H9 (cell line): Measurements from ENCODE around the gene USP6NL. TPM values are rescaled to one million over a fixed set of nuclear protein-coding genes. Genes with fewer than 3 reads are reported as not detected.

Experiments used
- DNase-seq: peaks from one replicate; pipeline ENCODE4 v3.0.0-alpha.2; 2017
- H2AFZ ChIP-seq: one replicate; pipeline ENCODE4 v1.6.1; 2013; ENCODE audit warnings: mild to moderate bottlenecking, low read length, control low read depth, moderate library complexity
- H2AK5ac ChIP-seq: 2 replicates; pipeline ENCODE4 v1.6.1; 2013; ENCODE audit warnings: low read length, control low read depth, mixed read lengths; ENCODE audit not compliant: insufficient read length
- H2BK120ac ChIP-seq: one replicate; pipeline ENCODE4 v1.6.1; 2013; ENCODE audit warnings: low read depth, mild to moderate bottlenecking, low read length, control low read depth, inconsistent platforms; ENCODE audit not compliant: poor library complexity, severe bottlenecking
- H2BK12ac ChIP-seq: 2 replicates; pipeline ENCODE4 v1.6.1; 2013; ENCODE audit warnings: low read length, control low read depth, mixed read lengths, low read depth; ENCODE audit not compliant: insufficient read length
- H2BK15ac ChIP-seq: 2 replicates; pipeline ENCODE4 v1.6.1; 2013; ENCODE audit warnings: low read depth, low read length, control low read depth
- H2BK20ac ChIP-seq: one replicate; pipeline ENCODE4 v1.6.1; 2013; ENCODE audit warnings: low read depth, mild to moderate bottlenecking, low read length, control low read depth, inconsistent platforms; ENCODE audit not compliant: poor library complexity, severe bottlenecking
- H2BK5ac ChIP-seq: 2 replicates; pipeline ENCODE4 v1.6.1; 2013; ENCODE audit warnings: low read length, control low read depth, mixed read lengths; ENCODE audit not compliant: insufficient read length
- H3K14ac ChIP-seq: 2 replicates; pipeline ENCODE4 v1.6.1; 2013; ENCODE audit warnings: low read length, control low read depth; ENCODE audit not compliant: insufficient read depth
- H3K18ac ChIP-seq: 2 replicates; pipeline ENCODE4 v1.6.1; 2013; ENCODE audit warnings: low read depth, mild to moderate bottlenecking, mixed read lengths, low read length, control low read depth; ENCODE audit not compliant: insufficient read length
- H3K23ac ChIP-seq: 2 replicates; pipeline ENCODE4 v1.6.1; 2013; ENCODE audit warnings: low read length, control low read depth, mixed read lengths, low read depth; ENCODE audit not compliant: insufficient read length
- H3K23me2 ChIP-seq: 2 replicates; pipeline ENCODE4 v1.6.1; 2013; ENCODE audit warnings: low read depth, mild to moderate bottlenecking, mixed read lengths, low read length, control low read depth; ENCODE audit not compliant: insufficient read length, poor library complexity, severe bottlenecking
- H3K27ac ChIP-seq: 2 replicates; pipeline ENCODE4 v1.5.1; 2013; ENCODE audit warnings: low read length, control low read depth, mixed read lengths, low read depth; ENCODE audit not compliant: insufficient read length
- H3K27me3 ChIP-seq: 2 replicates; pipeline ENCODE4 v1.6.1; 2013; ENCODE audit warnings: low read length, control low read depth, inconsistent platforms; ENCODE audit not compliant: insufficient read depth
- H3K4ac ChIP-seq: 2 replicates; pipeline ENCODE4 v1.6.1; 2013; ENCODE audit warnings: low read depth, mild to moderate bottlenecking, control low read depth, inconsistent platforms, low read length, moderate library complexity
- H3K4me1 ChIP-seq: 2 replicates; pipeline ENCODE4 v1.6.1; 2013; ENCODE audit warnings: low read length, control low read depth, inconsistent platforms; ENCODE audit not compliant: insufficient read depth
- H3K4me2 ChIP-seq: 2 replicates; pipeline ENCODE4 v1.6.1; 2013; ENCODE audit warnings: low read length, control low read depth, mixed read lengths; ENCODE audit not compliant: insufficient read length, insufficient read depth
- H3K56ac ChIP-seq: 2 replicates; pipeline ENCODE4 v1.6.1; 2013; ENCODE audit warnings: low read depth, mild to moderate bottlenecking, mixed read lengths, low read length, control low read depth; ENCODE audit not compliant: insufficient read length
- H3K79me1 ChIP-seq: 2 replicates; pipeline ENCODE4 v1.6.1; 2013; ENCODE audit warnings: low read depth, mild to moderate bottlenecking, moderate library complexity, low read length, control low read depth, inconsistent platforms; ENCODE audit not compliant: insufficient read depth, poor library complexity, severe bottlenecking
- H3K79me2 ChIP-seq: 2 replicates; pipeline ENCODE4 v1.6.1; 2013; ENCODE audit warnings: low read length, control low read depth, inconsistent platforms; ENCODE audit not compliant: insufficient read depth
- H3K9ac ChIP-seq: 2 replicates; pipeline ENCODE4 v1.6.1; 2013; ENCODE audit warnings: low read length, control low read depth, mixed read lengths; ENCODE audit not compliant: insufficient read length; ENCODE audit errors: extremely low read depth
- H3K9me3 ChIP-seq: one replicate; pipeline ENCODE4 v1.6.1; 2013; ENCODE audit warnings: low read depth, low read length, inconsistent platforms; ENCODE audit not compliant: control insufficient read depth
- H3T11ph ChIP-seq: one replicate; pipeline ENCODE4 v1.6.1; 2013; ENCODE audit warnings: mild to moderate bottlenecking, low read length, control low read depth, inconsistent platforms
- H4K20me1 ChIP-seq: one replicate; pipeline ENCODE4 v1.6.1; 2013; ENCODE audit not compliant: control insufficient read depth, insufficient read length, insufficient read depth
- H4K5ac ChIP-seq: 2 replicates; pipeline ENCODE4 v1.6.1; 2013; ENCODE audit warnings: low read depth, mild to moderate bottlenecking, mixed read lengths, low read length, control low read depth; ENCODE audit not compliant: insufficient read length
- H4K8ac ChIP-seq: replicated peaks from 2 replicates; pipeline ENCODE4 v1.6.1; 2013; ENCODE audit warnings: low read length, control low read depth, mixed read lengths, low read depth; ENCODE audit not compliant: insufficient read length
- H4K91ac ChIP-seq: 2 replicates; pipeline ENCODE4 v1.6.1; 2013; ENCODE audit warnings: low read depth, mild to moderate bottlenecking, moderate library complexity, mixed read lengths, low read length, control low read depth; ENCODE audit not compliant: insufficient read length
- H3K27ac Mint-ChIP-seq, 3 experiments: 2 replicates in 2 of 3; 3 replicates in 1 of 3; pipeline ENCODE4 v1.8.0; 2020 to 2021; ENCODE audit warnings: mixed read lengths in 3 of 3, mild to moderate bottlenecking in 1 of 3, moderate library complexity in 1 of 3
- H3K27me3 Mint-ChIP-seq: 2 replicates; pipeline ENCODE4 v1.8.0; 2021; ENCODE audit warnings: low read depth, mild to moderate bottlenecking, moderate library complexity, mixed read lengths
- H3K36me3 Mint-ChIP-seq, 3 experiments: 2 replicates in 2 of 3; 3 replicates in 1 of 3; pipeline ENCODE4 v1.8.0; 2020 to 2021; ENCODE audit warnings: low read depth in 3 of 3, mixed read lengths in 3 of 3; ENCODE audit not compliant: insufficient read depth in 1 of 3
- H3K4me1 Mint-ChIP-seq, 2 experiments: 2 replicates each; pipeline ENCODE4 v1.8.0; 2020; ENCODE audit warnings: mixed read lengths in 2 of 2
- H3K4me3 Mint-ChIP-seq, 2 experiments: 2 replicates in 1 of 2; 3 replicates in 1 of 2; pipeline ENCODE4 v1.8.0; 2020 to 2021; ENCODE audit warnings: mild to moderate bottlenecking in 2 of 2, mixed read lengths in 2 of 2, moderate library complexity in 1 of 2
- H3K9me3 Mint-ChIP-seq, 2 experiments: 2 replicates in 1 of 2; 3 replicates in 1 of 2; pipeline ENCODE4 v1.8.0; 2020; ENCODE audit warnings: mild to moderate bottlenecking in 2 of 2, mixed read lengths in 2 of 2, moderate library complexity in 1 of 2
- CTCF ChIP-seq: fragments of 200-600 bp; sonication (generic); conservative IDR thresholded peaks from 3 replicates; pipeline ENCODE4 v1.8.0; 2021; ENCODE audit warnings: antibody characterized with exemption, mild to moderate bottlenecking
- WGBS: extraction: QIAGEN DNeasy Blood & Tissue Kit; methylation state at CpG from one replicate; pipeline ENCODE4 v1.1.7; 2013; ENCODE audit warnings: missing lambda C conversion rate, low lambda C conversion rate, mixed read lengths; ENCODE audit not compliant: insufficient read length; ENCODE audit errors: extremely low coverage; 5-methylcytosine and 5-hydroxymethylcytosine counted together
- total RNA-seq: library from RNA; stranded (reverse); gene quantifications from 2 replicates; pipeline ENCODE4 v1.2.1, GENCODE V29; 2021

The USP6NL gene
- total RNA-seq, 1 experiment from 2014 or later = 28.3 TPM

GRCh38 chr10:11579885-11580284 lies 31.6 kb downstream of the USP6NL start:
- Histone ChIP-seq H2AFZ (no peak overlapping the region), H2BK15ac (no peak overlapping the region), H3K23ac (no peak overlapping the region), H2BK12ac (no peak overlapping the region), H4K20me1 (no peaks in the 10 kb centered on the region), H4K5ac (no peak overlapping the region), H2AK5ac (no peak overlapping the region), H4K91ac (no peak overlapping the region), H3K23me2 (no peaks in the 10 kb centered on the region), H2BK120ac (no peak overlapping the region), H3K9me3 (no peaks in the 10 kb centered on the region), H3K79me2 (peaks cover 4% of the 10 kb centered on the region; the same call in 1 of the 2 replicates), H3K9ac (no peak overlapping the region), H2BK20ac (no peak overlapping the region), H3K4me1 (no peaks in the 10 kb centered on the region), H3K27ac (no peak overlapping the region), H3K4me2 (no peak overlapping the region), H3K14ac (no peak overlapping the region), H3K4ac (no peak overlapping the region), H4K8ac (no peak overlapping the region), H3K56ac (no peak overlapping the region), H3K18ac (no peak overlapping the region), H2BK5ac (no peak overlapping the region), H3T11ph (no peak overlapping the region), H3K79me1 (peaks cover 8% of the 10 kb centered on the region), H3K27me3 (no peaks in the 10 kb centered on the region; the same call in 1 of the 2 replicates)
- no CpG with 5 or more reads among the region's 6 CpGs for WGBS
- peaks cover 12 to 18% (median 17%) of the 10 kb centered on the region in 3 experiments for H3K36me3 Mint-ChIP-seq
- no peak overlapping the region for H3K4me3 Mint-ChIP-seq
- peaks cover under 1 to 4% of the 10 kb centered on the region in 2 experiments for H3K9me3 Mint-ChIP-seq
- H3K27me3 Mint-ChIP-seq = no peaks in the 10 kb centered on the region
- H3K27ac Mint-ChIP-seq = no peak overlapping the region
- no peak for TF ChIP-seq CTCF
- DNase-seq = no peak
- H3K4me1 Mint-ChIP-seq = peaks cover 4 to 7% of the 10 kb centered on the region in 2 experiments
